HG02798 (cell line): ENCODE data around the gene SEC61G.

Experiments used
- ATAC-seq: cut with Tn5 transposase; IDR thresholded peaks from one replicate; pipeline ENCODE4 v1.9.1; 2021; ENCODE audit warnings: mild to moderate bottlenecking; ENCODE audit not compliant: unreplicated experiment, poor library complexity

The SEC61G gene

DNA sequence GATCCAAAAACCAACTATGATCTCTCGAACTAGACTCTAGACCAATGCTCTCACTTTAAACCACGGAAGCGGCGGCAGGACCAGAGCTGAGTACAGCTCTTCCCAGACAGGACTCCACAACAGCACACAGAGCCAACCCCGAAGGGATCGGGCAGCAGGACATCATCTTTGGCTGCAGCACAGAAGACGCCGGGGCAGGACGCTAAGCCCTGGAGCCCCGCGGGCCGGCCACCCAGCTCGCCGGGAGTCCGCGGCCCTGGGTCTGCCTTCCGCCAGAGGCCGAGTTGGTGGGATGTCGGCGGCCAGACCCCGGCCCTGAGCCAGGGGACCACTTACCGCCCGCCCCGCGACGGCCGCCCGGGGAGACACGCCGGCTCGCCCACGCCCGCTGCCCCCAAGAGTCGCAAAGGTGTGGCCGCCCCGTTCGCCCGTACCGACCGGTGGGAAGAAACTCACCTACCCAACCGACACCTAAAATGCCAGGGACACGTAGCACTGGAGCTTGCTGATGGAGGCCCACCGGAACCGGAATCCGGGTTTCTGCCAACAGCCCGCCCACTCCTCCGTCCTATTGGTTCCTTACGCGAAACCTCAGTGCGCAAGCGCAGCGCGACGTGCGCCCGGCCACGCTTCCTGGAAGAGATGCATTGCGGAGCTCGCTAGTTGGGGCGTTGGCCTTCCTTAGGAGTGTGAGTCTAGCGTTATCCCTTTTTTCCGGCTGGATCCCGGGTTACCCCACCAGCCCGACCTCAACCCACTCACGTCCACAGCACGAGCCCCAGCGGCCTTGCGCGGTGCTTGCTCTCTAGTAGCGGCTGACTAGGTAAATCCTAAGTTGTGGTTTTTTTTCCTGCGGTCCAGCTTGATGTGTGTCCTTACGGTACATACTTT lies at the start of gene SEC61G:
SEC61G (minus strand) TSS at position 510 of the 891 bp plus-strand sequence. CDS start 1,623 bp downstream, outside the sequence.
- ATAC-seq: peak; percentile 96

DNA sequence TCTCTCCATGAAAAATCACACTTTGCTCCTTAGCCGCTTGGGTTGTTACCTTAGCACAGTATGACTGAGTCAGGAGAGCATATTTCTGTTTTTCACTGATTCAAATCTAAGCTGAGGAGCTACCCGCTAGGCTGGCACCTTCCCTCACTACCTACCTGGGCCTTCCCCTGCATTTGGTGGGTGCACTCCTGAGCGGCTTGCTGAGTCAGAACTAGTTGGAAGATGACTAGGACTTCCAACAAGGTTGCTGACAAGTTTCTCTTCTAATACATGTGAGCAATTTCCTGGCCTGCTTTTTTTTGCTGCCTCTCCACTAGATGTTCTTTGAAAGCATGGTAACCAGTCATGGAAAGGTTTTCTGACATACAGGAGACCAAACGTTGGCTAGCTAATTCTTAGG lies 43.8 kb upstream of the SEC61G start:
- ATAC-seq: peak; percentile 48

DNA sequence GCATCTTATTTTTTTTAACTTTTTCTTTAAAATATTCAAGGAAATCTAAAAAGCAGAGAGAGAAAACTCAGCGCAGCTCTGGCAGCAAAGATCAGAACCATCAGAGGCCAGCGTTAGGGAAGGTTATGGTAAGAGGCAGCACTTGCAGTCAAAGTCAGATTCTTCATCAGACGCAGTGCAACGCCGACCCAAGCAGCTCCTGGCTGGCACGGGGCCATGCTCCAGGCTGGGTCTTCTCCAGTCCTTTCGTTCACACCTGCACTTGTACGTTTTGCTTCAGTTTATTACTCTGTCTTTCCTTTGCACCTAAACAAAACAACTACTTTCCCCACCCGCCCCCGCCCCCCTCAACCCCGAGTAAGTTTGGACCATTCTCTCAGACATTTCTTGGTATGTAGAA lies 43.1 kb upstream of the SEC61G start:
- no peak for ATAC-seq

DNA sequence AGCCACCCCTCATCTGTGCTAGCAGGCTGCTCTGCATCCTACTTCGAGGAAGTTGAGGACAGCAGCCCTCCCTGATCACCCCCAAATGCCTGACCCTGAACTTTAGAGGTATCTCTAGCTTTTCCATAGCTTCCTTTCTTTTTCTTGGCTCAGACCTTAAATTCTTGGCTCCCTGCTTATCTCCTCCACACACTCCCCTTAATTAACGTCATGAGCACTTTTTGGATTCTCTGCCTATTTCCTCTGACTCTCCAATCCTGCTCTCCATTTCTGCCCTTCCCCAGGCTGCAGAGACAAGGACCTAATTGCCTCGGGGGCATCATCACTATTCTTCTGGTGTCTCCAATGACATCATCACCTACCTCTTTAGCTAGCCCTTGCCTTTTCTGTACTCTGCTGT lies 40.8 kb upstream of the SEC61G start:
- no peak for ATAC-seq

DNA sequence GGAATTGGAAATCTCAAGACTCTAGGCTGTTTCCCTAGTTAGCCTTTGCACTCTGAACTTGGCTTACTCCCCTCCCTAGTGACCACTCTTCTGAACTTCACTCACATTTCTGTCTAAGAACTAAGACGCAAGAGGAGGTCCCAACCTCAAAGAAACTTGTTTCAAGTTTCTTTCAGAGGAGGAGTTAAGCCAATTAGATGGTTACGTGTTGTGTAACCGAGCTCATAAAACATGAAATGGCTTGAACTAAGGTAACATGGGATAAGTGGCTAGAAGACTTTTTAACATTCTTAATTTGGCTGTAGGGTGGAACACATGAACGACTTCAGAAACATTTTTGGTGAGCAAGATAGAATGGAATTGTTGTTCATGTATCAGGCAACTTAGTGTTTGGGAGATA lies 39.5 kb upstream of the SEC61G start:
- no peak for ATAC-seq

DNA sequence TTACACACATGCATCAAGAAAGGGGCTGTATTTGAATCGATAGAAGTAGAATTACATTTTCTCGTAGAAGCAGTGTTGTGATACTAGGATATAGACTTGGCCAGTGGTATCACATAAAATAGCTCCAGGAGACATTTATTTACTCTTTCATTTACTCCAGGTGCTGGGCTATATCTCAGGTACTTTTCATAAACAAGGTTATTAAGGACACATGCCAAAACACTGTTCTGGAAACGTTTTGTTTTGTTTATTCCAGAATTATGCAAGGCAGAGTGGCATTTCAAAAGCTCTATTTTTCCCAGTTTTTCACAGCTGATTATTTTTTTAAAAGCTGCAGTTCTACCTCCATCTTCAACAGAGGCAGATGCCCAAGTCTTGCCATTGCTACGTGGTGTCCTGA lies 37.8 kb upstream of the SEC61G start:
- ATAC-seq: no peak

GRCh38 chr7:54796150-54796549 lies 37.1 kb upstream of the SEC61G start:
- ATAC-seq: no peak

DNA sequence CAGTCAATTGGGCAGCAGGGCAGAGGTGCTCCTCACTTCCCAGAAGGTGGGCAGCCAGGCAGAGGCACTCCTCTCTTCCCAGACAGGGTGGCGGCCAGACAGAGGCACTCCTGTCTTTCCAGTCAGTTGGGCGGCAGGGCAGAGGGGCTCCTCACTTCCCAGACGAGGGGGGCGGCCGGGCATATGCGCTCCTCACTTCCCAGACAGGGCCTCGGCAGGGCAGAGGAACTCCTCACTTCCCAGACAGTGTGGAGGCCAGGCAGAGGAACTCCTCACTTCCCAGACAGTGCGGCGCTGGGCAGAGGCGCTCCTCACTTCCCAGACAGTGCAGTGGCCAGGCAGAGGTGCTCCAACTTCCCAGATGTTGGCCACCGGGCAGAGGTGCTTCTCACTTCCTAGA lies 33.4 kb upstream of the SEC61G start:
- no peak for ATAC-seq

- ATAC-seq: peak; percentile 75
Observed at GRCh38 chr7:54788664-54789063, 29.7 kb upstream of the SEC61G start.

GRCh38 chr7:54785261-54785660 lies 26.2 kb upstream of the SEC61G start:
- no peak for ATAC-seq

DNA sequence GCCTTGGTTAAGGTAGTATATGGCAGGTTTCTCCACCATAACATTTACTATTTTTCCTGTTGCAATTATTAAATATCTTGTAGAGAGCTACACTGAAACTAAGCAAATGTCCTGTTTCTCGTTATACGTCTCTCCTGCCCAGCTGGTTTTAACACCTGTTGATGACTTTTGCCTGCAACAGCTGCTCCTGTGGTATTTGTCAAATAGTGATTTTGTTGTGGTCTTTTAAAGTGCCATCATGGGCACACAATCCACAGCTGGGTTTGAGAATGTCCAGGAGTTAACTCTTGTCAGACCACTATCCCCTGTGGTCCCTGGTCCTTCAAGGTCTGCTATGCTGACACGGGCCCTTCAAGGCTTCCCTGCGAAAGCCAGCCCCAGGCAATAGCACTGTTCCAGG lies 24.9 kb upstream of the SEC61G start:
- ATAC-seq: no peak

DNA sequence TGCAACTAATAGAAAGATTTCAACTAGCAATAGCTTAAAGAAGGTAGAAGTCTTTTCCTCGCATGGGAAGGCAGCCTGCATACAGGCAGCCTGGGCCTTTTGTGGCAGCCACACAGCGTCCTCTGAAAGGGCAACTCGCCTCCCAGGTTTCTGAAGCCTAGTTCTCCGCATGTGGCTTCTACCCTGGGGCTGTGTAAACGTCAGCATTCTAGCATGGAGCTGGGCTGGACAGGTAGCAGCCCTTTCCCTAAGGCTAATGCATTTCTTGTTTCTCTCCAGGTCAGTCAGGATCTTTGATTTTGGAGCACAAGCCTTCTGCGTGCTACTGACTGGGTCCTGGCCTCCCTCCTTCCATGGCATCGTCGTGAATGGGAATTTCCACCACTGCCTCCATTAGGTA lies 23.8 kb upstream of the SEC61G start:
- ATAC-seq: no peak

GRCh38 chr7:54782314-54782713 lies 23.3 kb upstream of the SEC61G start:
- ATAC-seq: no peak

GRCh38 chr7:54781134-54781920 lies 22.3 kb upstream of the SEC61G start:
- no peak for ATAC-seq

DNA sequence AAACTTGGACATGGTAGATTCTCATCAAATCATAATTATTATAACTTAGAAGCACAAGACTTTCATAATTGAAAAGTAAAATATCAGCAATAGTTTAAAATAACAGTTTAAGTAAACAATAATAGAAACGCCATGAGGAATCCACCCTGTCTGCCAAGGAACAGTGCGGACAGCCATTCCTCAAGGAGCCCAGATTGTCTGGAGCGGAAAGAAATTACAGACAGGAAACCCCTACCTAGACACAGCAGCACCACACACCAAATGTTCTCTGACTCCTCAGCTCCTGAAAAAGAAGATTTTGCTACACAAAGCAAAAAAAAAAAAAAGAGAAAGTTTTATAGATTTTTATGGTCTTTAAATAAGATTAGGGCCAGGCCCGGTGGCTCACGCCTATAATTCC lies 21.5 kb upstream of the SEC61G start:
- ATAC-seq: no peak

DNA sequence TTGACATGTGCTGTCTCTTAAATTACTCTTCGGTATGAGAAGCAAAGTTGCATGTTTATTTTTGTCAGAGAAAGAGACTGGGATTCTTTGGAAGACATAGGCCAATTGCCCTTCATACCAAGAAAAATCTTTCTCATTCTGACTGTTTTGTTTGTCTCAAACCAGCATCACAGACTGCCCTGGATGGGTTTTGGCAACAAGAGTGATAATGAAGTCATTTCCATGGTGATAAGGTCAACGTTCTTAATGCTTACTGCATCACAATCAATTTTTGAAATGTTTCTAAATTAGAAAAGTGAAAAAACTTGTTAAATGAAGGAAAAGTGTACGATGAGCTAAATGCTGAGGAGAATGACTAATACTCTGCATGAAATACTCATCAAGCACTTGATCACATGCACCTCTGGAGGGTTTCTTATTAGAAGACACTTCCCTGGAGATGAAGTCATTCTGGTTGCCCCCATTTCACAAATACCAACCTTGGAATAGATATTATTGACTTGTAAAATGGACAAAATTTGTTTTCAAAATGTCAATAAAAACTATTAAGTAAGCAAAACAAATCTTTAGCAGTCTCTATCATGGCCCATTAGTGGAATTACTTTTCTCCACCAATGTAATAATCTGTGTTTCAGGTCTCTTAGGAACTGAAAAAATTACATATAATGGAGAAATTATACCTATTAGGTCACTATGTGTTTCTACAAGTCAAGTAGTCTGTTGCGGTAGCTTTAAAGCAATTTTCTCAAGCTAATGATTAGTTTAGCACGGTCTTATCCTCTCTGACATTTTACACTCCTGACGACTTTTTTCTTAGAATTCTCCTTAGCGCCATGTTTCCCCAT lies 19.9 kb upstream of the SEC61G start:
- ATAC-seq: no peak

DNA sequence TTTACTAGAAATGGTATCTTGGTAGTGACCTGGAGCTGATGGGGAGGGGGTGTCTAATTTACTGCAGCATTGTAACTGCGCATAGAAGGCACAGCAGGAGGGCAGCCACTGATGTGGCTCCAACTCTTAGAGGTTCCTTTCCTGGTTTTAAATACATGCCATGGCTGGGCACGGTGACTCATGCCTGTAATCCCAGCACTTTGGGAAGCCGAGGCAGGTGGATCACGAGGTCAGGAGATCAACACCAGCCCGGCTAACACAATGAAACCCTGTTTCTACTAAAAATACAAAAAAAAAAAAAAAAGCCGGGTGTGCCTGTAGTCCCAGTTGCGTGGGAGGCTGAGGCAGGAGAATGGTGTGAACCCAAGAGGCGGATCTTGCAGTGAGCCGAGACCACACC lies 19.2 kb upstream of the SEC61G start:
- no peak for ATAC-seq

DNA sequence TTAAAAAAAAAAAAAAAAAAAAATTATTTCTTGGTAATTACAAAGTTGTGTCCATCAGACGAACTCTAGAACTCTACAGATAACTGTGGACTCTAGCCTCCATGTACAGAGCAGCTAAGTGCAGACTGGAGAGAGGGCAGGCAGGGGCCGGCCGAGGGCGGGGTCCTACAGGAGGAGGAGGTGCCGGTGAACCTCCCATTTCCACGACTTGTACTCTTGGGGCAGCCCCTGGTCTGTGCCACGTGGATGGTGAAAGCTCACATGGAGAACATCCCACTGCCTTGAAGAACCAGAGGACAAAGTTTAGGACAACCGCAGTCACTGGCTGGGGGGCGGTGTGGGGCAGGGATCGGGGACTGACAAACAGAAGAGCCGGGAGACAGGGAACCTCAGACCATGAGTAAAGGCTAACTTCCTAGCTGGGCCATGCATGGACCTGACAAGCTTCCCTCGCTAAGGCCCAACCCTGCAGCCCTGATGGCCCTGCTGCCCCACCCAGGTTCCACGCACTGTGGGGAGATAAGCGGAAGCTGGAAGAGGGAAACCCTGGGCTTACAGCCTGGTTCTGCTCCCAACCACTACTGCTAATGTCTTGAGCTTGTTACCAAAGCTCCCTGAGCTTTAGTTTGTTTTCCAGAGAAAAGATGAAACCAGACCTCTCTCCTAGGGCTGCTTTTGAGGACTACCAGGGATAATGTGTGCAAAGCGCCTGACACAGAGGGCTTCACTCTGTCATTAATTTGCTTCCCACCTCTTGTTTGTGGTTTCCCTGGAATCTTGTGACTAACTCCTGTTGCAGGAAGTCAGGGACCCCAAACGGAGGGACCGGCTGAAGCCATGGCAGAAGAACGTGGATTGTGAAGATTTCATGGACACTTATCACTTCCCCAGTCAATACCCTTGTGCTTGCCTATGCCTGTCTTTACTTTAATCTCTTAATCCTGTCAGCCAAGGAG lies 16.1 kb upstream of the SEC61G start:
- ATAC-seq: no peak
